Measurements from ENCODE around the gene NR2F6.
"Not testable (repeated sequence)": the region's sequence is repeated elsewhere in the genome, so short reads cannot be mapped to it uniquely, and the experiment has no call there.

The NR2F6 gene

GRCh38 chr19:17281391-17282304, 35.9 kb upstream of the NR2F6 start, which contains the start of gene ANKLE1:
Gene ANKLE1, plus strand, starts transcription at chr19:17281901. Its CDS starts 20 bp downstream, at chr19:17281921.
- Histone ChIP-seq H3K4me1 (ENCODE audit: control insufficient read depth, insufficient read depth, low read length) (peaks cover 17% of the 10 kb centered on the region), H3K27ac (ENCODE audit: low read length) (no peak within 1 kb of the TSS), H3K36me3 (ENCODE audit: control insufficient read depth in 2 of 2, insufficient read depth in 2 of 2, low read length in 2 of 2) (peaks cover 5 to 11% of the 10 kb centered on the region in 2 donors), H3K9me3 (ENCODE audit: control insufficient read depth in 2 of 2, low read length in 2 of 2) (no peaks in the 10 kb centered on the region), H3K27me3 (ENCODE audit: control insufficient read depth in 1 of 2, insufficient read depth in 2 of 2, low read length in 2 of 2) (peaks cover 8 to 18% of the 10 kb centered on the region in 2 donors), H3K4me3 (ENCODE audit: low read length in 2 of 2) (peak within 1 kb of the TSS; percentile 40 to 69), H3K9ac (ENCODE audit: low read length in 2 of 2) (peak within 1 kb of the TSS in 1 of 2 donors; percentile 4)

DNA sequence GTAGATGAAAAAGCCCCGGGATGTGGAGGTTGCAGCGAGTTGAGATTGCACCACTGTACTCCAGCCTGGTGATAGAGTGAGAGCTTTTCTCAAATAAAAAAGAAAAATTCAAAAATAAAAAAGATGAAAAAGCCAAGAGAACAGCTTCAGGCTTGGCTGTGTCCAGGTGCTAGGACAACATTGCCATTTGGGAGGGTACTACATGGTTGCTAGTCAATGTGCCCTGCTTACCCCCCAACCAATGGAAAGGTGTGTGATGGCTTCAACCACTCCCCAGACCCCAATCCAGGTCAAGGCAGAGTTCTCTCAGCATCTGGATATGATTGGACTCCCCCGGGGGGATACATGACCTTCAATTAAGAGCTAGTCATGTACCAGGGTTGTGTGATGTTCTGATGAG, 33.7 kb upstream of the NR2F6 start:
- Histone ChIP-seq H3K36me3 (ENCODE audit: control insufficient read depth in 2 of 2, insufficient read depth in 2 of 2, low read length in 2 of 2) (peaks cover 21 to 22% of the 10 kb centered on the region in 2 donors), H3K4me1 (ENCODE audit: control insufficient read depth, insufficient read depth, low read length) (peaks cover 17% of the 10 kb centered on the region), H3K9me3 (ENCODE audit: control insufficient read depth in 2 of 2, low read length in 2 of 2) (no peaks in the 10 kb centered on the region), H3K27ac (ENCODE audit: low read length) (no peak overlapping the region), H3K27me3 (ENCODE audit: control insufficient read depth in 1 of 2, insufficient read depth in 2 of 2, low read length in 2 of 2) (peaks cover 8 to 18% of the 10 kb centered on the region in 2 donors), H3K9ac (ENCODE audit: low read length in 2 of 2) (no peak overlapping the region), H3K4me3 (ENCODE audit: low read length in 2 of 2) (no peak overlapping the region)

DNA sequence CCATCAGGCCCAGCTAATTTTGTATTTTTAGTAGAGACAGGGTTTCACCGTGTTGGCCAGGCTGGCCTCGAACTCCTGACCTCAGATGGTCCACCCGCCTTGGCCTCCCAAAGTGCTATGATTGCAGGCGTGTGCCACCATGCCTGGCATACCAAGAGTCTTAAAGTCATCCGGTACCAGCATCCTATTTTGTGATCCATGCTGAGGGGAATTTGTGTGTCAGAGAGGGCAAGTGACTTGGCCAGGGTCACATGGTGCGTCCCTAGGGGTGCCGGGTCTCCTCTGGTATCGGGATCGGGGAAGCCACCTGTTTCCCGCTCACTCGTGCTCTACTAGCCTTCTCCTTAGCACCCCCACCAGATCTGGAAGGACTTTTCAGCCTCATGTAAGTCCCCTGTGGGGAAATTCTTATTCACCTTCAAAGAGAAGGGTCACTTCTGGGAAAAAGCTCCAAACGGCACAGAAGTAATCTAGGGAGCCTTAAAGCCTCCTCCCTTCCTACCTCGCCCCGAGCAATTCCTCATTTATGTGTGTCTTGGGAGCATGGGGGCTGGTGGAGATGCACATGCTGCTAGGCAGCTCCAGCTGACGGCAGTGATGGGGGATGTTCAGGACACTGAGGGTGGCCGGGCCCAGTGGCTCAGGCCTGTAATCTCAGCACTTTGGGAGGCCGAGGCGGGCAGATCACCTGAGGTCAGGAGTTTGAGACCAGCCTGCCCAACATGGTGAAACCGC, 29.9 kb upstream of the NR2F6 start:
- H3K4me3 ChIP-seq (ENCODE audit: low read length in 2 of 2), result no peak overlapping the region
- H3K27ac ChIP-seq (ENCODE audit: low read length), result no peak overlapping the region
- H3K9ac ChIP-seq (ENCODE audit: low read length in 2 of 2), result no peak overlapping the region
- no peaks in the 10 kb centered on the region for H3K4me1 ChIP-seq (ENCODE audit: control insufficient read depth, insufficient read depth, low read length)
- no peaks in the 10 kb centered on the region for H3K27me3 ChIP-seq (ENCODE audit: control insufficient read depth in 1 of 2, insufficient read depth in 2 of 2, low read length in 2 of 2)
- no peaks in the 10 kb centered on the region for H3K9me3 ChIP-seq (ENCODE audit: control insufficient read depth in 2 of 2, low read length in 2 of 2)
- peaks cover 35 to 37% of the 10 kb centered on the region in 2 donors for H3K36me3 ChIP-seq (ENCODE audit: control insufficient read depth in 2 of 2, insufficient read depth in 2 of 2, low read length in 2 of 2)

DNA sequence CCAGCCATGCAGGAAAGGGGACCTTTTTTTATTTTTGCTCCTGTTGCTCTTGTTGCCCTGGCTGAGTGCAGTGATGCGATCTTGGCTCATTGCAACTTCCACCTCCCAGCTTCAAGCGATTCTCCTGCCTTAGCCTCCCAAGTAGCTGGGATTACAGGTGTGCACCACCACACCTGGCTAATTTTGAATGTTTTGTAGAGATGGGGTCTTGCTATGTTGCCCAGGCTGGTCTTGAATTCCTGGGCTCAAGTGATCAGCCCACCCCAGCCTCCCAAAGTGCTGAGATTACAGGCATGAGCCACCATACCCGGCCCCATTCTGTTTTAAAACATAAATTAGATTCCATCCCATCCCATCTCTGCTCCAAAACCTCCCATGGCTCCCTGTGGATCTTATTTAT, 29.2 kb upstream of the NR2F6 start:
- not testable (repeated sequence) for H3K4me3 ChIP-seq (ENCODE audit: low read length in 2 of 2); H3K9ac ChIP-seq (ENCODE audit: low read length in 2 of 2); H3K27ac ChIP-seq (ENCODE audit: low read length); H3K27me3 ChIP-seq (ENCODE audit: control insufficient read depth in 1 of 2, insufficient read depth in 2 of 2, low read length in 2 of 2); H3K4me1 ChIP-seq (ENCODE audit: control insufficient read depth, insufficient read depth, low read length); H3K9me3 ChIP-seq (ENCODE audit: control insufficient read depth in 2 of 2, low read length in 2 of 2)
- peaks cover 35 to 39% of the 10 kb centered on the region in 2 donors for H3K36me3 ChIP-seq (ENCODE audit: control insufficient read depth in 2 of 2, insufficient read depth in 2 of 2, low read length in 2 of 2)

GRCh38 chr19:17268754-17269153, 23.0 kb upstream of the NR2F6 start:
- no peak overlapping the region for H3K9ac ChIP-seq (ENCODE audit: low read length in 2 of 2)
- no peaks in the 10 kb centered on the region for H3K27me3 ChIP-seq (ENCODE audit: control insufficient read depth in 1 of 2, insufficient read depth in 2 of 2, low read length in 2 of 2)
- H3K9me3 ChIP-seq (ENCODE audit: control insufficient read depth in 2 of 2, low read length in 2 of 2), result no peaks in the 10 kb centered on the region
- peaks cover 8 to 12% of the 10 kb centered on the region in 2 donors for H3K36me3 ChIP-seq (ENCODE audit: control insufficient read depth in 2 of 2, insufficient read depth in 2 of 2, low read length in 2 of 2)
- H3K4me3 ChIP-seq (ENCODE audit: low read length in 2 of 2), result no peak overlapping the region
- peaks cover 14% of the 10 kb centered on the region for H3K4me1 ChIP-seq (ENCODE audit: control insufficient read depth, insufficient read depth, low read length)
- no peak overlapping the region for H3K27ac ChIP-seq (ENCODE audit: low read length)

GRCh38 chr19:17266975-17267788, 21.5 kb upstream of the NR2F6 start, which contains the start of gene BABAM1:
Gene BABAM1, plus strand, starts transcription at chr19:17267443. Its CDS starts 1,364 bp downstream, at chr19:17268807.
- H3K9me3 ChIP-seq (ENCODE audit: control insufficient read depth in 2 of 2, low read length in 2 of 2), result no peaks in the 10 kb centered on the region
- peaks cover 5 to 7% of the 10 kb centered on the region in 2 donors for H3K36me3 ChIP-seq (ENCODE audit: control insufficient read depth in 2 of 2, insufficient read depth in 2 of 2, low read length in 2 of 2)
- H3K4me1 ChIP-seq (ENCODE audit: control insufficient read depth, insufficient read depth, low read length), result peaks cover 14% of the 10 kb centered on the region
- H3K4me3 ChIP-seq (ENCODE audit: low read length in 2 of 2), result peak within 1 kb of the TSS; percentile 86 to 99
- H3K27me3 ChIP-seq (ENCODE audit: control insufficient read depth in 1 of 2, insufficient read depth in 2 of 2, low read length in 2 of 2), result no peaks in the 10 kb centered on the region
- peak within 1 kb of the TSS; percentile 79 to 90 for H3K9ac ChIP-seq (ENCODE audit: low read length in 2 of 2)
- peak within 1 kb of the TSS; percentile 76 for H3K27ac ChIP-seq (ENCODE audit: low read length)

- Histone ChIP-seq H3K4me1 (ENCODE audit: control insufficient read depth, insufficient read depth, low read length) (peaks cover 14% of the 10 kb centered on the region), H3K36me3 (ENCODE audit: control insufficient read depth in 2 of 2, insufficient read depth in 2 of 2, low read length in 2 of 2) (peaks cover 5 to 7% of the 10 kb centered on the region in 2 donors), H3K27ac (ENCODE audit: low read length) (no peak overlapping the region), H3K9ac (ENCODE audit: low read length in 2 of 2) (no peak overlapping the region), H3K9me3 (ENCODE audit: control insufficient read depth in 2 of 2, low read length in 2 of 2) (no peaks in the 10 kb centered on the region), H3K27me3 (ENCODE audit: control insufficient read depth in 1 of 2, insufficient read depth in 2 of 2, low read length in 2 of 2) (no peaks in the 10 kb centered on the region), H3K4me3 (ENCODE audit: low read length in 2 of 2) (peak overlapping the region in 1 of 2 donors; percentile 99)
Measured at GRCh38 chr19:17266589-17266974, 20.9 kb upstream of the NR2F6 start.

GRCh38 chr19:17266026-17266425, 20.3 kb upstream of the NR2F6 start:
- Histone ChIP-seq H3K9me3 (ENCODE audit: control insufficient read depth in 2 of 2, low read length in 2 of 2) (no peaks in the 10 kb centered on the region), H3K9ac (ENCODE audit: low read length in 2 of 2) (no peak overlapping the region), H3K27me3 (ENCODE audit: control insufficient read depth in 1 of 2, insufficient read depth in 2 of 2, low read length in 2 of 2) (no peaks in the 10 kb centered on the region), H3K36me3 (ENCODE audit: control insufficient read depth in 2 of 2, insufficient read depth in 2 of 2, low read length in 2 of 2) (peaks cover under 1 to 2% of the 10 kb centered on the region in 2 donors), H3K27ac (ENCODE audit: low read length) (no peak overlapping the region), H3K4me3 (ENCODE audit: low read length in 2 of 2) (no peak overlapping the region), H3K4me1 (ENCODE audit: control insufficient read depth, insufficient read depth, low read length) (peaks cover 14% of the 10 kb centered on the region)

GRCh38 chr19:17264641-17264979, 18.9 kb upstream of the NR2F6 start, which contains the start of gene USHBP1:
Gene USHBP1, minus strand, starts transcription at chr19:17264745. Its CDS starts 446 bp downstream, at chr19:17264299.
- H3K36me3 ChIP-seq (ENCODE audit: control insufficient read depth in 2 of 2, insufficient read depth in 2 of 2, low read length in 2 of 2), result no peaks in the 10 kb centered on the region
- H3K27me3 ChIP-seq (ENCODE audit: control insufficient read depth in 1 of 2, insufficient read depth in 2 of 2, low read length in 2 of 2), result no peaks in the 10 kb centered on the region
- peaks cover 14% of the 10 kb centered on the region for H3K4me1 ChIP-seq (ENCODE audit: control insufficient read depth, insufficient read depth, low read length)
- H3K4me3 ChIP-seq (ENCODE audit: low read length in 2 of 2), result peak within 1 kb of the TSS; percentile 25 to 49
- no peaks in the 10 kb centered on the region for H3K9me3 ChIP-seq (ENCODE audit: control insufficient read depth in 2 of 2, low read length in 2 of 2)
- H3K9ac ChIP-seq (ENCODE audit: low read length in 2 of 2), result no peak within 1 kb of the TSS
- H3K27ac ChIP-seq (ENCODE audit: low read length), result no peak within 1 kb of the TSS
